Liver (tissue), 9 donors: ENCODE data around the gene RAB3C. TPM values are rescaled to one million over a fixed set of nuclear protein-coding genes. Genes with fewer than 3 reads are reported as not detected.

Source experiments
- DNase-seq: peaks from one replicate; pipeline ENCODE4 v3.0.0-alpha.2; 2017; ENCODE audit warnings: low spot score
- H3K27ac ChIP-seq, 2 donors: one replicate each; pipeline ENCODE4 v1.7.0; 2013; ENCODE audit warnings: inconsistent platforms in 2 of 2, low read length in 2 of 2, control low read depth in 1 of 2, low read depth in 1 of 2, mild to moderate bottlenecking in 1 of 2
- H3K27me3 ChIP-seq, 4 donors: one replicate each; pipeline versions ENCODE4 v1.6.1 to v1.7.0; 2013; ENCODE audit warnings: low read length in 3 of 4, inconsistent platforms in 1 of 4, mild to moderate bottlenecking in 1 of 4, moderate library complexity in 1 of 4; ENCODE audit not compliant: control insufficient read depth in 4 of 4, insufficient read depth in 4 of 4
- H3K36me3 ChIP-seq, 4 donors: one replicate each; pipeline versions ENCODE4 v1.6.1 to v1.7.0; 2013; ENCODE audit warnings: low read length in 3 of 4, mild to moderate bottlenecking in 3 of 4, low read depth in 1 of 4, moderate library complexity in 1 of 4; ENCODE audit not compliant: control insufficient read depth in 4 of 4, insufficient read depth in 3 of 4
- H3K4me1 ChIP-seq, 4 donors: one replicate each; pipeline versions ENCODE4 v1.6.1 to v1.7.0; 2013; ENCODE audit warnings: low read length in 3 of 4, mild to moderate bottlenecking in 3 of 4, moderate library complexity in 1 of 4; ENCODE audit not compliant: control insufficient read depth in 4 of 4, insufficient read depth in 4 of 4
- H3K4me3 ChIP-seq, 3 donors: one replicate each; pipeline versions ENCODE4 v1.6.1 to v1.7.0; 2013; ENCODE audit warnings: low read length in 3 of 3, control low read depth in 1 of 3, low read depth in 1 of 3, mild to moderate bottlenecking in 1 of 3
- H3K9ac ChIP-seq, 2 donors: one replicate each; pipeline ENCODE4 v1.7.0; 2013; ENCODE audit warnings: low read length in 2 of 2, mild to moderate bottlenecking in 2 of 2, moderate library complexity in 2 of 2, control low read depth in 1 of 2, low read depth in 1 of 2
- H3K9me3 ChIP-seq, 4 donors: one replicate each; pipeline versions ENCODE4 v1.6.1 to v1.7.0; 2013; ENCODE audit warnings: low read length in 3 of 4; ENCODE audit not compliant: control insufficient read depth in 4 of 4
- EGR1 ChIP-seq, 2 donors: IDR thresholded peaks; 2 replicates each; pipeline ENCODE4 v1.6.1; 2016 to 2018; ENCODE audit warnings: antibody characterized with exemption in 2 of 2, low read depth in 2 of 2
- FOXA1 ChIP-seq: IDR thresholded peaks from 2 replicates; pipeline ENCODE4 v1.6.1; 2016; ENCODE audit warnings: antibody characterized with exemption
- FOXA2 ChIP-seq: IDR thresholded peaks from 2 replicates; pipeline ENCODE4 v1.6.1; 2016; ENCODE audit warnings: antibody characterized with exemption
- GABPA ChIP-seq, 2 donors: IDR thresholded peaks in 1 of 2; conservative IDR thresholded peaks in 1 of 2; 2 replicates each; pipeline ENCODE4 v1.6.1; 2016; ENCODE audit warnings: antibody characterized with exemption in 2 of 2, mild to moderate bottlenecking in 1 of 2, moderate library complexity in 1 of 2
- HNF4A ChIP-seq, 2 donors: conservative IDR thresholded peaks; 2 replicates each; pipeline ENCODE4 v1.6.1; 2016; ENCODE audit warnings: antibody characterized with exemption in 2 of 2, mild to moderate bottlenecking in 2 of 2
- HNF4G ChIP-seq: IDR thresholded peaks from 2 replicates; pipeline ENCODE4 v1.6.1; 2016; ENCODE audit warnings: antibody characterized with exemption
- JUND ChIP-seq, 2 donors: IDR thresholded peaks; 2 replicates each; pipeline ENCODE4 v1.6.1; 2016; ENCODE audit warnings: antibody characterized with exemption in 2 of 2
- NR2F2 ChIP-seq: IDR thresholded peaks from 2 replicates; pipeline ENCODE4 v1.6.1; 2016; ENCODE audit warnings: antibody characterized with exemption
- RAD21 ChIP-seq, 2 donors: IDR thresholded peaks; 2 replicates each; pipeline ENCODE4 v1.6.1; 2016; ENCODE audit warnings: antibody characterized with exemption in 2 of 2, mild to moderate bottlenecking in 2 of 2
- RXRA ChIP-seq, 2 donors: IDR thresholded peaks; 2 replicates each; pipeline ENCODE4 v1.6.1; 2017 to 2018; ENCODE audit warnings: antibody characterized with exemption in 2 of 2, mild to moderate bottlenecking in 1 of 2
- SP1 ChIP-seq: IDR thresholded peaks from 2 replicates; pipeline ENCODE4 v1.6.1; 2018; ENCODE audit warnings: antibody characterized with exemption, mild to moderate bottlenecking
- TAF1 ChIP-seq: conservative IDR thresholded peaks from 2 replicates; pipeline ENCODE4 v1.6.1; 2016; ENCODE audit warnings: antibody characterized with exemption, mild to moderate bottlenecking
- YY1 ChIP-seq: IDR thresholded peaks from 2 replicates; pipeline ENCODE4 v1.6.1; 2016; ENCODE audit warnings: antibody characterized with exemption, mild to moderate bottlenecking
- WGBS: extraction: QIAGEN DNeasy Blood & Tissue Kit; methylation state at CpG from one replicate; pipeline ENCODE4 v1.1.7; 2013; 5-methylcytosine and 5-hydroxymethylcytosine counted together
- polyA plus RNA-seq, 2 donors: library from polyadenylated mRNA; stranded (reverse) in 1 of 2; unstranded in 1 of 2; fragments of 200-250 nt in 1 of 2; fragments of >200 nt in 1 of 2; fragmentation: Nextera tagmentation in 1 of 2; extraction: Ambion mirVana in 1 of 2; gene quantifications; one replicate each; pipeline versions ENCODE4 v1.2.1 to v1.2.3, GENCODE V29; 2013 to 2015
- total RNA-seq, 2 donors: library from RNA; depleted of rRNA; stranded (reverse); fragments of >200 nt; gene quantifications; one replicate each; pipeline ENCODE4 v1.2.3, GENCODE V29; 2014
- TF ChIP-seq, protein P1 (sequence below): IDR thresholded peaks from 2 replicates; pipeline ENCODE4 v1.6.1; 2016; ENCODE audit warnings: antibody characterized with exemption, mild to moderate bottlenecking
- TF ChIP-seq, protein P2 (sequence below): IDR thresholded peaks from 2 replicates; pipeline ENCODE4 v1.6.1; 2016; ENCODE audit warnings: antibody characterized with exemption
- TF ChIP-seq, protein P3 (sequence below): IDR thresholded peaks from 2 replicates; pipeline ENCODE4 v1.6.1; 2016; ENCODE audit warnings: antibody characterized with exemption
- TF ChIP-seq, protein P4 (sequence below): IDR thresholded peaks from 2 replicates; pipeline ENCODE4 v1.6.1; 2016; ENCODE audit warnings: antibody characterized with exemption
- donor health status: healthy.
- donor health status: healthy.
- donor health status: healthy.
- donor health status: healthy.
- donor health status: healthy.

RAB3C gene
- total and polyA plus RNA-seq, 4 donors, result 0.72 to 4.6 (median 1.3) TPM

DNA sequence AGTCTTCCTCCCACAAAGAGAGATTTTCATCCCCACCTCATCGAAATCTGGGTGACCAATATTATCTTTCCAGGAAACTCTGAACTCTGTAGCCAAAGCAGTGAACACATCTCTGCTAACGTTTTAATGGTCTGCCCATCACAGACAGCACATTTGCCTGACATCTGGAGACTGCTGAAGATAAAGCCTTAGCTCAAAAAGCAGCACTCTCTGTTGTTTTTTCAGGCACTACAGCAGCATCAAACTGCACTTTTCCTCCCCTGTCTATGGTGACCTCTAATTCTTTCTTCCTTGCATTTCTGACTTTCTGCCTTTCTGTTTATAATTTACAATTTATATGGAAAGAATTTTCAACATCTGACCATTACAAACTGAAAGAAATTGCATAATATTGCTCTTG lies 66.8 kb downstream of the RAB3C start:
- 45% methylated on average over 2 of the region's 2 CpGs for WGBS
- no peaks in the 10 kb centered on the region for H3K36me3 ChIP-seq
- DNase-seq, result no peak
- no peak overlapping the region for H3K9ac ChIP-seq
- H3K4me3 ChIP-seq, result no peak overlapping the region
- no peak overlapping the region for H3K27ac ChIP-seq
- TF ChIP-seq, protein P1, sequence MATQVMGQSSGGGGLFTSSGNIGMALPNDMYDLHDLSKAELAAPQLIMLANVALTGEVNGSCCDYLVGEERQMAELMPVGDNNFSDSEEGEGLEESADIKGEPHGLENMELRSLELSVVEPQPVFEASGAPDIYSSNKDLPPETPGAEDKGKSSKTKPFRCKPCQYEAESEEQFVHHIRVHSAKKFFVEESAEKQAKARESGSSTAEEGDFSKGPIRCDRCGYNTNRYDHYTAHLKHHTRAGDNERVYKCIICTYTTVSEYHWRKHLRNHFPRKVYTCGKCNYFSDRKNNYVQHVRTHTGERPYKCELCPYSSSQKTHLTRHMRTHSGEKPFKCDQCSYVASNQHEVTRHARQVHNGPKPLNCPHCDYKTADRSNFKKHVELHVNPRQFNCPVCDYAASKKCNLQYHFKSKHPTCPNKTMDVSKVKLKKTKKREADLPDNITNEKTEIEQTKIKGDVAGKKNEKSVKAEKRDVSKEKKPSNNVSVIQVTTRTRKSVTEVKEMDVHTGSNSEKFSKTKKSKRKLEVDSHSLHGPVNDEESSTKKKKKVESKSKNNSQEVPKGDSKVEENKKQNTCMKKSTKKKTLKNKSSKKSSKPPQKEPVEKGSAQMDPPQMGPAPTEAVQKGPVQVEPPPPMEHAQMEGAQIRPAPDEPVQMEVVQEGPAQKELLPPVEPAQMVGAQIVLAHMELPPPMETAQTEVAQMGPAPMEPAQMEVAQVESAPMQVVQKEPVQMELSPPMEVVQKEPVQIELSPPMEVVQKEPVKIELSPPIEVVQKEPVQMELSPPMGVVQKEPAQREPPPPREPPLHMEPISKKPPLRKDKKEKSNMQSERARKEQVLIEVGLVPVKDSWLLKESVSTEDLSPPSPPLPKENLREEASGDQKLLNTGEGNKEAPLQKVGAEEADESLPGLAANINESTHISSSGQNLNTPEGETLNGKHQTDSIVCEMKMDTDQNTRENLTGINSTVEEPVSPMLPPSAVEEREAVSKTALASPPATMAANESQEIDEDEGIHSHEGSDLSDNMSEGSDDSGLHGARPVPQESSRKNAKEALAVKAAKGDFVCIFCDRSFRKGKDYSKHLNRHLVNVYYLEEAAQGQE, result no peak
- TF ChIP-seq FOXA2 (no peak), NR2F2 (no peak), YY1 (no peak), TAF1 (no peak), HNF4G (no peak), JUND (IDR thresholded peaks at IDR 0.05) (no peak), HNF4A (conservative IDR thresholded peaks at IDR 0.05) (no peak), GABPA (IDR thresholded peaks at IDR 0.05 in 1 of 2, conservative IDR thresholded peaks at IDR 0.05 in 1 of 2) (no peak), EGR1 (IDR thresholded peaks at IDR 0.05; ENCODE audit: low read depth in 2 of 2) (no peak), RAD21 (IDR thresholded peaks at IDR 0.05) (no peak), RXRA (IDR thresholded peaks at IDR 0.05) (no peak), SP1 (no peak)
- TF ChIP-seq, protein P2, sequence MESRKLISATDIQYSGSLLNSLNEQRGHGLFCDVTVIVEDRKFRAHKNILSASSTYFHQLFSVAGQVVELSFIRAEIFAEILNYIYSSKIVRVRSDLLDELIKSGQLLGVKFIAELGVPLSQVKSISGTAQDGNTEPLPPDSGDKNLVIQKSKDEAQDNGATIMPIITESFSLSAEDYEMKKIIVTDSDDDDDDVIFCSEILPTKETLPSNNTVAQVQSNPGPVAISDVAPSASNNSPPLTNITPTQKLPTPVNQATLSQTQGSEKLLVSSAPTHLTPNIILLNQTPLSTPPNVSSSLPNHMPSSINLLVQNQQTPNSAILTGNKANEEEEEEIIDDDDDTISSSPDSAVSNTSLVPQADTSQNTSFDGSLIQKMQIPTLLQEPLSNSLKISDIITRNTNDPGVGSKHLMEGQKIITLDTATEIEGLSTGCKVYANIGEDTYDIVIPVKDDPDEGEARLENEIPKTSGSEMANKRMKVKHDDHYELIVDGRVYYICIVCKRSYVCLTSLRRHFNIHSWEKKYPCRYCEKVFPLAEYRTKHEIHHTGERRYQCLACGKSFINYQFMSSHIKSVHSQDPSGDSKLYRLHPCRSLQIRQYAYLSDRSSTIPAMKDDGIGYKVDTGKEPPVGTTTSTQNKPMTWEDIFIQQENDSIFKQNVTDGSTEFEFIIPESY, result no peak
- TF ChIP-seq, protein P3, sequence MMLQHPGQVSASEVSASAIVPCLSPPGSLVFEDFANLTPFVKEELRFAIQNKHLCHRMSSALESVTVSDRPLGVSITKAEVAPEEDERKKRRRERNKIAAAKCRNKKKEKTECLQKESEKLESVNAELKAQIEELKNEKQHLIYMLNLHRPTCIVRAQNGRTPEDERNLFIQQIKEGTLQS, result no peak
- TF ChIP-seq, protein P4, sequence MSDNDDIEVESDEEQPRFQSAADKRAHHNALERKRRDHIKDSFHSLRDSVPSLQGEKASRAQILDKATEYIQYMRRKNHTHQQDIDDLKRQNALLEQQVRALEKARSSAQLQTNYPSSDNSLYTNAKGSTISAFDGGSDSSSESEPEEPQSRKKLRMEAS, result no peak
- H3K9me3 ChIP-seq, result no peaks in the 10 kb centered on the region
- no peaks in the 10 kb centered on the region for H3K27me3 ChIP-seq
- no peaks in the 10 kb centered on the region for H3K4me1 ChIP-seq

DNA sequence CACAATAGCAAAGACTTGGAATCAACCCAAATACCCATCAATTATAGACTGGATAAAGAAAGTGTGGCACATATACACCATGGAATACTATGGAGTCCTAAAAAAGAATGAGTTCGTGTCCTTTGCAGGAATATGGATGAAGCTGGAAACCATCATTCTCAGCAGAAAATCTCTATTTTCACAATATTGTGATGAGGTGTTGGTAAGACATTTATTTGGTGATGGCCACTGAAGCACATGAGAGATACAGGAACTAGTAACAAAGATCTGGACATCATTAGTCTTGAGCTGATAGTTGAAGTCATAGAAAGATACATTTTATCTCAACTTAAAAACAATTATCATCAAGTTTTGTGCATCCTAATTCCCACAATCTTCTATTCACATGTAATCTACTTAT lies 70.6 kb downstream of the RAB3C start:
- TF ChIP-seq GABPA (IDR thresholded peaks at IDR 0.05 in 1 of 2, conservative IDR thresholded peaks at IDR 0.05 in 1 of 2), result no peak
- no peak for TF ChIP-seq NR2F2
- no peak for TF ChIP-seq TAF1
- TF ChIP-seq FOXA1, result no peak
- TF ChIP-seq, protein P3, result no peak
- no peak for TF ChIP-seq EGR1 (IDR thresholded peaks at IDR 0.05; ENCODE audit: low read depth in 2 of 2)
- TF ChIP-seq HNF4A (conservative IDR thresholded peaks at IDR 0.05), result no peak
- TF ChIP-seq JUND (IDR thresholded peaks at IDR 0.05), result no peak
- DNase-seq, result no peak
- 90% methylated on average over 1 of the region's 1 CpG for WGBS
- Histone ChIP-seq H3K4me1 (no peaks in the 10 kb centered on the region), H3K4me3 (no peak overlapping the region), H3K27me3 (no peaks in the 10 kb centered on the region), H3K9me3 (no peaks in the 10 kb centered on the region), H3K36me3 (no peaks in the 10 kb centered on the region), H3K27ac (no peak overlapping the region), H3K9ac (no peak overlapping the region)
